ENCODE measurements around the gene IDI1.

The IDI1 gene

GRCh38 chr10:992467-992866 lies 56.5 kb downstream of the IDI1 start:
- no peak for DNase-seq

DNA sequence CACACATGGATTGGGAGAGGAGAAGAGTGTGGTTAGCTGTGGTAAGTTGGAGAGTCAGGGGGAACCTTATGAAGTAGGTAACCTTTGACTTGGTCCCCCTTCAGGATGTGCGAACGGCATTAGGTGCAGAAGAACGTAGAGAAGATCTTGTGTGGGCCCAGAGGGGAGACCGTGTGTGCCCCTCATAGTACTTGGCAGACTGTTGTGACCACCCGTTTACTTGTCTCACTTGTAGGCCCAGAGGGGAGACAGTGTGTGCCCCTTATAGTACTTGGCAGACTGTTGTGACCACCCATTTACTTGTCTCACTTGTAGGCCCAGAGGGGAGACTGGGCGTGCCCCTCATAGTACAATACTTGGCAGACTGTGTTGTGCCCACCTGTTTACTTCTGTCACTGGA lies 58.1 kb downstream of the IDI1 start:
- no peak for DNase-seq
